HepG2 (cell line): Measurements from ENCODE around the gene C19orf38. TPM values are rescaled to one million over a fixed set of nuclear protein-coding genes. Genes with fewer than 3 reads are reported as not detected.

Experiments
- CAMTA2 ChIP-seq: sonication (generic); formaldehyde crosslinking; IDR thresholded peaks from 2 replicates; pipeline ENCODE4 v1.4.0; 2020; ENCODE audit warnings: mild to moderate bottlenecking, missing genetic modification reagents, borderline replicate concordance
- CBFB ChIP-seq: sonication (generic); formaldehyde crosslinking; IDR thresholded peaks from 2 replicates; pipeline ENCODE4 v1.4.0; 2020; ENCODE audit warnings: missing genetic modification reagents
- EEA1 ChIP-seq: sonication (generic); formaldehyde crosslinking; IDR thresholded peaks from 2 replicates; pipeline ENCODE4 v1.5.1; 2020; ENCODE audit warnings: mild to moderate bottlenecking, missing genetic modification reagents, borderline replicate concordance
- EHMT2 ChIP-seq: fragments of 200-600 bp; sonication (generic); IDR thresholded peaks from 2 replicates; pipeline ENCODE4 v1.7.0; 2017; ENCODE audit warnings: antibody characterized with exemption, low read depth, low read length, borderline replicate concordance
- ETV6 ChIP-seq: sonication (generic); formaldehyde crosslinking; conservative IDR thresholded peaks from 2 replicates; pipeline ENCODE4 v1.4.0; 2020; ENCODE audit warnings: missing genetic modification reagents
- IRX3 ChIP-seq: sonication (generic); formaldehyde crosslinking; IDR thresholded peaks from 2 replicates; pipeline ENCODE4 v1.8.1; 2023; ENCODE audit warnings: mild to moderate bottlenecking, low read depth, missing genetic modification reagents, borderline replicate concordance
- KAT2B ChIP-seq: fragments of 150-350 bp; IDR thresholded peaks from 2 replicates; pipeline ENCODE4 v1.6.1; 2014; ENCODE audit warnings: low read depth, low read length, borderline replicate concordance
- KDM2A ChIP-seq: sonication (generic); formaldehyde crosslinking; IDR thresholded peaks from 2 replicates; pipeline ENCODE4 v1.4.0; 2020; ENCODE audit warnings: low read depth, missing genetic modification reagents, borderline replicate concordance
- PBX2 ChIP-seq: IDR thresholded peaks from 2 replicates; pipeline ENCODE4 v1.6.1; 2016; ENCODE audit warnings: control low read depth
- SALL1 ChIP-seq: sonication (generic); formaldehyde crosslinking; IDR thresholded peaks from 2 replicates; pipeline ENCODE4 v1.8.0; 2022; ENCODE audit warnings: mild to moderate bottlenecking, missing genetic modification reagents
- SAP130 ChIP-seq: IDR thresholded peaks from 2 replicates; pipeline ENCODE4 v1.6.1; 2016; ENCODE audit warnings: low read depth
- SIN3A ChIP-seq: IDR thresholded peaks from 2 replicates; pipeline ENCODE4 v1.6.1; 2011; ENCODE audit warnings: low read depth, mild to moderate bottlenecking, control low read depth, low read length, borderline replicate concordance
- ZBTB40 ChIP-seq, 2 experiments: fragments of 450-650 bp in 1 of 2; sonication (generic) in 1 of 2; formaldehyde crosslinking in 1 of 2; IDR thresholded peaks; 2 replicates each; pipeline versions ENCODE4 v1.6.1 to v1.8.0; 2016 to 2022; ENCODE audit warnings: antibody characterized with exemption in 1 of 2, mild to moderate bottlenecking in 1 of 2, missing genetic modification reagents in 1 of 2
- ZNF253 ChIP-seq: sonication (generic); formaldehyde crosslinking; IDR thresholded peaks from 2 replicates; pipeline ENCODE4 v1.8.0; 2022; ENCODE audit warnings: mild to moderate bottlenecking, missing genetic modification reagents, borderline replicate concordance
- ZNF614 ChIP-seq: IDR thresholded peaks from 2 replicates; pipeline ENCODE4 v1.6.1; 2018; ENCODE audit warnings: missing biosample characterization, missing genetic modification reagents, inconsistent platforms, borderline replicate concordance
- ZNF672 ChIP-seq: sonication (generic); formaldehyde crosslinking; IDR thresholded peaks from 2 replicates; pipeline ENCODE4 v1.8.1; 2022; ENCODE audit warnings: missing genetic modification reagents
- polyA plus RNA-seq, 8 experiments: library from polyadenylated mRNA; depleted of rRNA in 3 of 8; stranded (reverse) in 7 of 8; unstranded in 1 of 8; fragments of >200 nt; fragmentation: Illumina TruSeq in 4 of 8; extraction: Trizol in 4 of 8; gene quantifications; 2 replicates each; pipeline versions ENCODE4 v1.2.1 to v1.2.3, GENCODE V29; 2011 to 2016; ENCODE audit warnings: low read depth in 4 of 8, missing spikeins in 1 of 8, mixed read lengths in 1 of 8; ENCODE audit not compliant: insufficient read depth in 1 of 8
- total RNA-seq, 5 experiments: library from RNA; depleted of rRNA; stranded (reverse); fragments of >200 nt; fragmentation: Illumina TruSeq; extraction: Trizol; gene quantifications; 2 replicates each; pipeline ENCODE4 v1.2.3, GENCODE V29; 2016; ENCODE audit warnings: low read depth in 1 of 5

The C19orf38 gene
- total and polyA plus RNA-seq, 2 of the 13 experiments (the other 11 are each of a cell fraction or from before 2014, with no cell fraction given), result 0.11 TPM; not detected in 1

DNA sequence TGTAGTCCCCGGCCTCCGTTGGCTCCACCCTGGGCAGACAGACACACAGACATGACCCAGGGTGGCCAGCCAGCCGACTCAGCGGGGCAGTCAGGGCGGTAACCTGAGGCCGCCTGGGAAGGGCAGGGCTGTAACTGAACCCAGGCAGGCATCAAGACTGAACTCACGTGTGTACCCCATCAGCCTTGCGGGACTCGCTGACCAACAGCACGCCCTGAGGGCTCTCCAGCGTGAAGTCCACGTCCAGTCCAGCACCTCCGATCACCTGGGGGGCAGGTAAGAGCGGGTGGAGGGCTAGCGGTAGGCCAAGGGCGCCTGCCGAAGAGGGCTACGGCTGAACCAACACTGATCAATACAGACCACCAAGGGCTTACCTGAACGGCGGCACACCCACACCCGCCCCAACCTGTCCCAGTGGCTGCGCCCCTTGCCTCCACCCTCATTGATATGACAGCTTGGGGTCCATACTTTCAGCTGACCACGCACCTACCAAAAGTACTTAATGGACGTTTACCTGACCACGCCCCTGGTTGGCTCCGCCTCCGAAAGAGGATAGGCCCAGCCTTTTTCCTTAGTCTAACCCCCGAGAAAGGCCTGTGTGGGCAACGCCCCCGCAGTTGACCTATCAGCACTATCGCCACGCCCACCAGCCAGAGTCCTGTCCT is 13.0 kb upstream of the C19orf38 start (continued):
- TF ChIP-seq ZNF253 (CRISPR knock-in tag) (peak; percentile 27; the same call in 1 of the 2 replicates), SAP130 (no peak), CAMTA2 (CRISPR knock-in tag) (0 out of 2 replicates have a peak, but pooled peaks have one; percentile 42), EEA1 (CRISPR knock-in tag) (no peak), ZNF672 (CRISPR knock-in tag) (no peak), ZNF614 (CRISPR knock-in tag) (no peak), SIN3A (no peak), KAT2B (no peak), KDM2A (no peak), ETV6 (CRISPR knock-in tag) (no peak), EHMT2 (no peak), CBFB (CRISPR knock-in tag) (no peak), PBX2 (CRISPR knock-in tag) (no peak), IRX3 (CRISPR knock-in tag) (no peak), ZBTB40 (IDR thresholded peaks at IDR 0.05) (no peak), ZBTB40 (CRISPR knock-in tag; IDR thresholded peaks at IDR 0.05) (no peak), SALL1 (CRISPR knock-in tag) (no peak)
